Measurements from ENCODE around the gene HIGD2A.
"Not testable (repeated sequence)": the region's sequence is repeated elsewhere in the genome, so short reads cannot be mapped to it uniquely, and the experiment has no call there.

Gene HIGD2A

GRCh38 chr5:176394881-176395675 is 6.5 kb downstream of the HIGD2A start:
- DNase-seq (ENCODE audit: low spot score): no peak

- no peak for DNase-seq (ENCODE audit: low spot score)
Measured at GRCh38 chr5:176396330-176396729, 7.8 kb downstream of the HIGD2A start.

DNA sequence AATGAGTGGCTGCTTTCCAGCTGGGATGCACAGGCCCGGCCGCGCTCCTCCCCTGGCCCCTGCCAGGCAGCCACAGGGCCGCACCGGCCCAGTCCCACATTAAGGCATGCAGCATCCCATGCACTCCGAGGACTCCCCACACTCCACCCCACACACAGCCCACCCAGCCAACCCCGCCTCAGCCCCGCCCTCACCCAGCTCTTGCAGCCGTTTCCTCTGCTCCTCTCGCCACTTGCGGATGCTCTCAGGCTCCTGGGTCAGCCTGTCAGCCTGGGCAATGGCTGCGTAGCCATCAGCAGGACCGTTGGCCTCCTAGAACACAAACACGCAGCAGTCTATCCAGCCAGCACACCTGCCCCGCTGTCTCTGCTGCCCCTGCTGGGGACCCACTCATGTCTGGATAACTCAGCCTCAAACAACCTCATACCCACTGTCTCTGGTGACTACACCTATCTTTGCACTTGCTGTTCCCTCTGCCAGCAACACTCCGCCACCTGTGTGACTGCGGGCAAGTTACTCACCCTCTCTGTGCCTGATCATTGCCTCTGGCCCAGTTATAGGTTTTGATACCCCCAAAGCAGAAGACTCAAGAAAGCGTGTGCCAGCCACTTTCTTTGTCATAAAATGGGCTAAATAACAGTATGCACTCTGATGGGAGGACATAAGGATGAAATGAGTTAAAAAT is 9.3 kb downstream of the HIGD2A start:
- DNase-seq (ENCODE audit: low spot score): no peak

DNA sequence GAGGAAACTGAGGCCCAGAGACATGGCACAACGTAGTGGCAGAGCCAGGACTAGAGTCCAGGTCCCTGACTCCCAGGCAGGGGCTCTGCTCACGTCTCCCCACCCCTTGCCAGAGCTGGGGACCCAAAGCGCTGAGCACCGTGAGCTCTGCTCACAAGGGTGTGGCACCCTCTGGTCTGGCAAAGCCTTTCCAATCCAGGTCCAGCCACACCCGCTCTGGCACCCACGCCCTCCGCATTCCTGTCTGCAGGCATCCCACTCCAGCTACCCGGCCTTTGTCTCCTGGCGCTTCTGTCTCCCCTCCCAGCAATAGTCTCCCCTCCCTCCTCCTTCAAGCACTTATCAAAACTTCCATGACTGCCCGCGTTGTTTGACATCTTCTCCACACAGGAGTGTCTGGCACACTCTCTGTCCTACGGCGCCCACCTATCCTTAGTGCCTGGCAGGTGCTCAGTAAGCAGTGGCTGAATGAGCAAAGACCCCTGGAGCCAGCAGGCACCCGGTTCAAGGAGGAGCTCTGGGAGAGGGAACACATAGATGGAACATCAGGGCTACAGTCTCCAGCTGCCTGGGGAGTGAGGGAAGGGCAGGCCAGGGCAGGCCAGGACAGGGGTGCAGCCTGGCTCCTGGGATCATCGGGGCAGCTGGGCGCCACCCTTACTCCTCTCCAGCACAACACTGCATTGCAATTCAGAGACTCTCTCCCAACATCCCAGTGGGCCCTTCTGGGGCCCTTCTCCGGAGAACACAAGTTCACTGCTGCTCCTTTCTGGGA is 12.0 kb downstream of the HIGD2A start:
- no peak for DNase-seq (ENCODE audit: low spot score)

DNA sequence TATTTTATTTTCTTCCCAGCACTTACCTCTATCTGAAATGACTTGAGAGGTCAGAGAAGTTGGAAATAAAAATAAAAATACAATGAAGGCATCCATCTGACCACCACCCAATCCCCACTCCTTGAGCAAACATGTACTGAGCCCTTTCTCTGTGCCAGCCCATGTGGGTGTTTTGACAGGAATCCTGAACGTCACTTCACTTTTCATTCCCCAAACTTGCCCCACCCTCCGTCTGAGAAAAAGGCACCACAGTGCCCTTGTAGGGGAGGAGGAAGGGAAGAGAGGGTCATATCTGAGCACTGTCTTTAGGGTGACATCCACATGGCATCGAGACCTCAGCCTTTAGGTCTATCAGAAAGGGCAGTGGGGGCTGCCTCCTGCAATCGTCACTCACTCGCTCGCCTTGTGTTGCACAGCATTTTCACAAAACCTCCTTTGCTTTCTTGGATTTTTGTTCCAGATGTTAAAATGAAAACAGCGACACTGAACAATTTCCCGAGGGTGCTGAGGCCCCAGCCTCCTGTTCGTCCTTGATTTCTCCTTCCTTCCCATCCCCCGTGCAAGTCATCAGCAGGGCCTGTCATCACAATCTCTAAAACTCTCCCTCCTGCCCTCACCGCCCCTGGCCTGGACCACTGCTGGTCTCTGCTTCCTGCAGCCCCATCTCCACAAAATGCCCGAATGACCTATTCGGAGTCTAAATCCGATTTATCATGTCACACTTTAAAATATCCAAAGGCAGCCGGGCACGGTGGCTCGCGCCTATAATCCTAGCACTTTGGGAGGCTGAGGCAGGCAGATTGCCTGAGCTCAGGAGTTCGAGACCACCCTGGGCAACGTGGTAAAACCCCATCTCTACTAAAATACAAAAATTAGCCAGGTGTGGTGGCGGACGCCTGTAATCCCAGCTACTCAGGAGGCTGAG is 13.0 kb downstream of the HIGD2A start:
- DNase-seq (ENCODE audit: low spot score): no peak

GRCh38 chr5:176405656-176406435 is 17.3 kb downstream of the HIGD2A start:
- DNase-seq (ENCODE audit: low spot score): no peak

DNA sequence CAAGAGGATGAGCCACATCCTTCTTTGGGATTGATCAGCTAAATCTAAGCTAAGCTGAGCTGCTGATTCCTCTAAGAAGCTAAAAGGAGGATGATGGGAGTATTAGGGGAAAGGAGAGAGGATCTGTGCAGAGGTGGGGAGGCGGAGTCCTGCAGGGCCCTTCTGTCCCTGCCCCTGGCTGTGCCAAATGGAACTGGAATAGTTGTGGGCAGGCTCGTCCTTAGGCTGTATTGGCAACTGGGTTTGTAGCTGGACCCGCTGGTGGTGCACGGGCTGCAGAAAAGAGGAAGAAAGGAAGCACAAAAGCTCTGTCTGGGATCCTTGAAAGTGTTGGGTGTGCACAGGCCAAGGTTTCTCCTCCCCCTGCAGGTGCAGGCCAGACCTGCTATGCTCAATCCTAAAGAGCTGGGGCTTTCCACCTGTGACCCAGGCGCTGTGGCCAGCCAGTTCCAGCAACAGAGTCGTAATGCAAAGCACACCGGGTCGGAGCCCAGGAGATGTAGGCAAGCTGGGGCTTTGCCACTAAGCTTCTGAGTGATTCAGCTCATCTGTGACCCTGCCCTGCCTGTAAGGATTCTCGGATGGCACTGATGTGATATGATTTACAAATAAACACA is 18.0 kb downstream of the HIGD2A start:
- DNase-seq (ENCODE audit: low spot score): no peak

- DNase-seq (ENCODE audit: low spot score): no peak
Measured at GRCh38 chr5:176407456-176408251, 19.1 kb downstream of the HIGD2A start.

DNA sequence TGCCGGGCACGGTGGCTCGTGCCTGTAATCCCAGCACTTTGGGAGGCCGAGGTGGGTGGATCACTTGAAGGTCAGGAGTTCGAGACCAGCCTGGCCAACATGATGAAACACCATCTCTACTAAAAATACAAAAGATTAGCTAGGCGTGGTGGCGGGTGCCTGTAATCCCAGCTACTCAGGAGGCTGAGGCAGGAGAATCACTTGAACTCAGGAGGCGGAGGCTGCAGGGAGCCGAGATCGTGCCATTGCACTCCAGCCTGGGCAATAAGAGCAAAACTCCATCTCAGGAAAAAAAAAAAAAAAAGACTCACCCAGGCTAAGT is 19.7 kb downstream of the HIGD2A start:
- DNase-seq (ENCODE audit: low spot score): not testable (repeated sequence)

DNA sequence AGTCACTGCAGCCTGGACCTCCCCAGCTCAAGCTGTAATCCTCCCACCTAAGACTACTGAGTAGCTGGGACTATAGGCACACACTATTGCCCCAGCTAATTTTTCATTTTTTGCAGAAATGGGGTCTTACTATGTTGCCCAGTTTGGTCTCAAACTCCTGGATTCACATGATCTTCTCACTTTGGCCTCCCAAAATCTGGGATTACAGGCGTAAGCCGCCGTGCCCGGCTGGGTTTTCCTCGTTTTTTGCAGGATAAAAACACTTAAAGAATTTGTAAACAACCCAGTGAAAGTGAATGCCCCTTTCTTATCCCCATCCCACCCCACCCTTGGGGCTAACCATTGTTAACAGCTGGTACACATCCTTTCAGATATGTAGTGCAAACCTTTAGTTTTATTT is 20.0 kb downstream of the HIGD2A start:
- DNase-seq (ENCODE audit: low spot score): no peak

DNA sequence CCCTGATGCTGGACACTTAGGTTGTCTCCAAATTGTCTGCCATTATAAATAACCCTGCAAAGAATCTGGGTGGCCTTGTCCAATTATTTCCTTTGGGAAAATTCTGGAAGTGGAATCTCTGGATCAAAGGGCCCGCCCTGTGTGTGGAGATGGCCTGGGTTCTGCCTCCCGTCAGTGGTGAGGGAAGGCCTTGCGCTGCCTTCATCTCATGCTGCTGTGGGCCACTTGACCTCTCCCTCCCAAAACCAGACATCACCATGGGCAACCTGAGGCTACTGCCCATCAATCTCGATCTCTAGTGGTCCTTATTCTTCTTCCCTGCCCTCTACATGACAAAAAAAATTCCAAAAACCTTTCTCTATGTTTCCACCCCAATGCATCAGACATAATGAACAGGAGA is 21.2 kb downstream of the HIGD2A start:
- DNase-seq (ENCODE audit: low spot score): no peak

DNA sequence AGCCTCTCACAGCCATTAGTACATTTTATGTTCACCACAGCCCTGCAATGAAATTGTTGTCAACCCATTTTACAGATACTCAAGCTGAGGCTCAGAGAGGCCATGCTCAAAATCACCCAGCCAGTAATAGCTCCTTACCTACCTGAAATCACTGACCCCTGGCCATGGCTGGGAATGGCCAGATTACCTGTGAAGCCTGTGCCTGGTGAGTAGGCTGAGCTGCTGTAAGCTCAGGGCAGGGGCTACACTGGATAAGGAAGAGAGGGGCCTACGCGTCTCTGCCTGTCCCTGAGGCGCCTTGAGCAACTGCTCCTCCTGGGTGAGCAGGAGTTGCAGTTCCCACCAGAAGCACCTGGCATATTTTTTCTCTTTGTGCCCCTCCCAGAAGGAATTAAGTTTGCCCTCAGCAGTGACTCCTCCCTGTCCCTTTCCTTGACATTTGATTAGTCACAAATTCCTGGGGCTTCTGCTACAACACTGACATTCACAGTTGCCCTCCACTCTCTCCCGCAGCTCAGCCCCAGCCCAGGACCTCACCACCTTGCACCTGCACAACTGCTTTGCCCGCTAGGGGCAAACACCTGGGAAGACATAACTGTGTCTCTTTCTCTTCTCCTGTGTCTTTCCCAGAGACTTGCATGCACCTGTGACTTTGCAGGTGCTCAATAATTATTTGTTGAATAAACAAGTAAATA is 22.1 kb downstream of the HIGD2A start:
- no peak for DNase-seq (ENCODE audit: low spot score)

DNA sequence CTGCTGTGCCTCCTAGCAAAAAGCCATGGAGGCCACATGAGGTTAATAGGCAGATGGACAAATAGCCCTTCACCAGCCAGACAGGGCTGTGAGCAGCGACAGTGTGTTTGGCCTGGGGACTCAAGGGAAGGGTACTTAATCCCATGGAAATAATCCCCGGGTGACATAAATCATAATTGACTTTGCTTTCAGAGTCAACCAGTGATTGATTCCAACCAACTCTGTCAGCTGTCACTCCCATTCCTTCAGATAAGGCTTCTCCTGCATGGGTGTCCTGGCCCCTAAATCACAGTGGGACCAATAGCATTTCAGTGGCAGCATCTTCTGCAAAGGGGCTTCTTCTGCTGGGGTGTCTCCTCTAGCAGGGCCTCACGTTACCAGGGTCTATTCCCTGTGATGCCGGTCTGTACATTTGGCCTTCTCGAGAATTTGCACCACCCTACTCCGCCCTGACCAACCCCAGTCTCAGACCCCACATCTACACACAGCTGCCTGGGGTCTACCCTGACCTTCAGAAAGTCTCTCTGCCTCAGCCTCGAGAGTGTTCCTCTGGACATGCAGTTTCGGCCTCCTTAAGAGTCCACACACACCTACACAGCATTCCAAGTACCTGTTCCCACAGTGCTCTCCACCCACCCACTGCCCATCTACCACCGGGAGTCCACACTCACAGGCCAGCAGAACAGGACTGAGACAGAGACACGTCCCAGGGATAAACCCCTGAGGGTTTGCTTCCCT is 24.1 kb downstream of the HIGD2A start:
- no peak for DNase-seq (ENCODE audit: low spot score)

DNA sequence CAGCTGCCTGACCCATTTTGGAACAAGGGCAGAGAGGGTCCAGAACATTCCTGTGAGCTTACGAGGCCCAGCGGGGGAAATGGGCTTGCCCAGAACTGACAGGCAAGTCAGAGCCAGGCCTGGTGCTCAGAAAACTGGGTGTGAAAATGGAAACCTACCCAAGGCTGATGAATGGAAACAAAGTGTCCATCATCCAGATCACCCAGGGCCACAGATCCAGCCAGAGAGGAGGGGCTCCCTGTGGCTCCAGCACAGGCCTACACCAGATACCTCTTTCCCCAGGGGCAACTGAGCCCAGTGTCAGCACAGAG is 24.7 kb downstream of the HIGD2A start:
- no peak for DNase-seq (ENCODE audit: low spot score)

DNA sequence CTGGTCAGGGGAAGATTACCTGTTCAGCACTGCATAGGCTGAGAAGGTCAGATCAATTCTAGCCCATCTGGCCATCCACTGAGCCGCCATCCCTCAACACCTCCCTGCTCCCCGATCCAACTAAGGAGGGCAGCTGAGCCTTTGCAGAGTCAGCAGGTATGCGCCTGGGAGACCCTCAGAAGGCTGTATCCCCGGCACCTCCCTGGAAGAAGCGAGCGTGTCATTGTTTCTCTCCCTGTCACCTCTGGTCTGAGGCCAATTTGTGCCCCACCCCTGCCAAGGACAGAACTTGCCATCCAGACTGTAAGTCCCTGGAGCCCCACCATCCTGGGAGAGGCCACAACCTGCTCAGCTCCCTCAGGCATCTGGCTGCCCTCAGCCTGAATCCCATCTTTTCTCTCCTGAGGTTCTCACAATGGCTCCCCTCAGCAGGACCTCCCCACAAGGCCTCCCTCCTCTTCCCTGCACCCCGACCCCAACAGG is 25.2 kb downstream of the HIGD2A start:
- no peak for DNase-seq (ENCODE audit: low spot score)

GRCh38 chr5:176414704-176415103 is 26.2 kb downstream of the HIGD2A start:
- DNase-seq (ENCODE audit: low spot score): no peak

DNA sequence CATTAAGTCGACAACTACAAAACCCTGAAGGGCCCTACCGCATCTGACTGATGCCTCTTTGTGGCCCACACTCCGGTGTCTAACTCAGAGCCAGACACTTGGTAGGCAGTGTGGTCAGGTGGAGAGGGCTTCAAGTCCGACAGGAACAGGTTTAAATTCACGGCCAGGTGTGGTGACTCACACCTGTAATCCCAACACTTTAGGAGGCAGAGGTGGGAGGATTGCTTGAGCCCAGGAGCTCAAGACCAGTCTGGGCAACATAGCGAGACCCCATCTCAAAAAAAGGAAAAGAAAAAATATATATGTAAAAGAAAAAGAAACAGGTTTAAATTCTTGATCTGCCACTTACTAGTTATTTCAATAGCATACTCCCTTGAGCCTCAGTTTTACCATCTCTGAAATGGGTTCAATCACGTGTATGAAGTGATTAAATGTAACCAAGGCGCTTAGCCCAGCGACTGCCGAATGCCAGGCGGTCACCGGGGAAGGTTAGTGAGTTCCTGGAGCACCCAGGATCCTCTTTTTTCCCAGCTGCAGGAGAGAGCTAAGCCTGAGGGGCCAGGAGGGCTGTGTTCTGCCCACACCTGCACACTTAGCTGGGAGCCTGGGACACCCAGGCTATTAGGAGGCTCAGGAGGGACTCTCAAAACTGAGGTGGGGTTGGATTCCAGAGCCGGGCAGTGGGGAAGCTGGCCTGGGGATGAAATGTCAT is 26.8 kb downstream of the HIGD2A start:
- DNase-seq (ENCODE audit: low spot score): no peak
